ENCODE data around the gene DNAH17.

DNAH17 gene

DNA sequence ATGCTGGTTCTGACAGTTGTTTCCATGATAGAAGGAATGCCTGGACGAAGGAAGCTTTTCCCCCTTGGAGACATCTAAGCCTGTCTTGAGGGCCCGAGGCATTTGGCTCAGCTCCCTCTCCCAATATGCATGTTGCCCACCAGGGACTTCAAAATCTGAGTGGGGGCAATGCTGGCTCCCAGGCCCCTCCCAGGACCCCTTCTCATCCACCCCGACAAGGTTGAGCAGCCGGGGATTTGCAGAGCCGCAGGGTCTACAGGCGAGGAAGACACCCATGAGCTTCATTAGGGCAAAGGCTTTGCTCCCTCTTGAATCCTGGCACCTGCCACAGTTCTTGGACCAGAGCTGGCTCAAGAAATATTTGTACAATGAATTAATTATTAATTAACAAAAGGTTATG lies 25.1 kb upstream of the DNAH17 start:
- DNase-seq (ENCODE audit: low read depth), result no peak

DNA sequence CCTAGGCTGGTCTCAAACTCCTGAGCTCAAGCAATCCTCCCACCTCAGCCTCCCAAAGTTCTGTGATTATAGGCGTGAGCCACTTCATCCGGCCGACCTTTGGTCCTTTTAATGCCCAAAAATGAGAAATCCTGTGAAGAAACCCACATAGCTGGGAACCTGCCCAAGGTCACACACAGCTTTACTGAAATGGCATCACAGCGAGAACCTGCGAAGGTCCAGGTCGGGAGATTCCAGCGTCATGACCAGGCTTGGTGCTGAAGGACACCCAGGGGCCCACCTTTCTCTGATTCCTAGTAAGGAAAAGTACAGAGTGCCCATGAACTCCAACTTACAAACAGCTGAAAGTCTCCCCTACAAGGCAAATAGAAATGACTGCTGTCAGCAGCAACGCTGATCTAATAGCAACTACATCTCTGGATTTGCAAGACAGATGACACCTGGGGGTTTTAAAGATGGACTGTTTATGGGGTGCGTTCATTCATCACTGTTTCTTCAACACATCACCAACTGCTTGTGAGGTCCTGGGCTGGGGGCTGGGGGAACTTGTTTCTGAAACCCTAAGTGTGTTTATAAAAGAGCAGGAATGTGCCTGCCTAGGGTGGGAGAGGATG lies 24.5 kb upstream of the DNAH17 start:
- DNase-seq (ENCODE audit: low read depth), result no peak

DNA sequence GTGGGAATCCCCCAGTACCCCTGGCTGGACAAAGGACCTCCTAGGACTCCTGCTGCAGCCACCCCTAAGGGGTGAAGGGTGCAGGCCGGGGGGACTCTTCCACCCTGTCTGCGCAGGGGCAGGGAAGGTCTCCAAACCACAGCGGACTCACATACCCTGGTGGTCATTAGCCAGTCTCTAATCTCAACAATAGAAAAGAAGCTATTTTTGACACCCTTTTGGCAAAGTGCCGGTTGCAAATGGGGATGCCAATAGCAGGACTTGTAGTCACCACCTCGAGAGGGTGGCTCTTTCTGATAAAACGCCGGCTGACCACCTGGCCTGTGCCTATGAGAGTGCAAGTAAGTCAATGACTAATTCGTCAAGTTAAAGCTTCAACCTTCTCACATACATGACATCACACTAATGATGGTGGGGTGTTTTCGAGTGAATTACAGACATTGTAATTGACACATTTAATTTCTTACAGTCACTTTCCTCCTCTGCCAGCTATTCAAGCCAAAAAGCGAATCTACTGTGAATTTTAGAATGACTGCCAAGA lies 23.1 kb upstream of the DNAH17 start:
- DNase-seq (ENCODE audit: low read depth), result no peak

- DNase-seq (ENCODE audit: low read depth), result no peak
Measured at GRCh38 chr17:78599419-78599818, 22.2 kb upstream of the DNAH17 start.

GRCh38 chr17:78598013-78598471 lies 20.8 kb upstream of the DNAH17 start:
- DNase-seq (ENCODE audit: low read depth), result no peak

GRCh38 chr17:78596871-78597764 lies 19.9 kb upstream of the DNAH17 start:
- DNase-seq (ENCODE audit: low read depth), result no peak

DNA sequence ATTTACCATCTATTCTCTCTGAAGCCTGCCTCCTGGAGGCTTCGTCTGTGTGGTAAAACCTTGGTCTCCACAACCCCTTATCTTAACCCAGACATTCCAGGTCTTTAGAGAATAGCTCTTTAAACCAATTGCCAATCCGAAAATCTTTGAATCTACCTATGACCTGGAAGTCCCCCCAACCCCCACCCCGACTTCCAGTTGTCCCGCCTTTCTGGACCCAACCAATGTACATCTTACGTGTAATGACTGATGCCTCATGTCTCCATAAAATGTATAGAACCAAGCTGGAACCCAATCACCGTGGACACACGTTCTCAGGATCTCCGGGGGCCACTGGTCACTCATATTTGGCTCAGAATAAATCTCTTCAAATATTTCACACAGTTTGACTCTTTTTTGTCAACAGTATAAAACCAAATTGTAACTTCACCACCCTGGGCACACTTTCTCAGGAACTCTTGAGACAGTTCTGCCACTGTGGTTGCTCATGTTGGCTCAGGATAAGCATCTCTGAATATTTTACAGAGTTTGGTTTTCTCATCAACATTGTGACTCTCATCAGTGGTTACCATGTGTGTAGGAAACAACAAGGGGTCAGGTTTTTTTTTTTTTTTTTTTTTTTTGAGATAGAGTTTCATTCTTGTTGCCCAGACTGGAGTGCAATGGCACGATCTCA lies 18.1 kb upstream of the DNAH17 start:
- DNase-seq (ENCODE audit: low read depth), result no peak

DNA sequence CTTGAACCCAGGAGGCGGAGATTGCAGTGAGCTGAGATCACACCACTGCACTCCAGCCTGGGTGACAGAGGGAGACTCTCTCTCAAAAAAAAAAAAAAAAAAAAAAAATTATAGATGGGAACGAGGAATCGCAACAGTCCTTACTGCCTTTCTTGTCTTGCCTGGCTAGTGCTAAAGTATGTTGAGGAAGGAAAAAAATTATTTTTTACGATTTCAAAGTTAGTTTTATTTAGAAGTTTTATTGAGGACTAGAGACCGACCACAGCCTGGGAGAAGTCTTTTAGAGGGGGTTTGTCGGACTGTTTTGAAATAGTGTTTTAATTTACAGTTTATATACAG lies 15.8 kb upstream of the DNAH17 start:
- no peak for DNase-seq (ENCODE audit: low read depth)

GRCh38 chr17:78591263-78591671 lies 14.1 kb upstream of the DNAH17 start:
- no peak for DNase-seq (ENCODE audit: low read depth)

- no peak for DNase-seq (ENCODE audit: low read depth)
Measured at GRCh38 chr17:78589885-78590284, 12.7 kb upstream of the DNAH17 start.

- DNase-seq (ENCODE audit: low read depth), result no peak
Measured at GRCh38 chr17:78589031-78589675, 12.0 kb upstream of the DNAH17 start.

GRCh38 chr17:78588258-78589030 lies 11.2 kb upstream of the DNAH17 start:
- no peak for DNase-seq (ENCODE audit: low read depth)

GRCh38 chr17:78585006-78585630 lies 7.9 kb upstream of the DNAH17 start:
- DNase-seq (ENCODE audit: low read depth), result no peak

DNA sequence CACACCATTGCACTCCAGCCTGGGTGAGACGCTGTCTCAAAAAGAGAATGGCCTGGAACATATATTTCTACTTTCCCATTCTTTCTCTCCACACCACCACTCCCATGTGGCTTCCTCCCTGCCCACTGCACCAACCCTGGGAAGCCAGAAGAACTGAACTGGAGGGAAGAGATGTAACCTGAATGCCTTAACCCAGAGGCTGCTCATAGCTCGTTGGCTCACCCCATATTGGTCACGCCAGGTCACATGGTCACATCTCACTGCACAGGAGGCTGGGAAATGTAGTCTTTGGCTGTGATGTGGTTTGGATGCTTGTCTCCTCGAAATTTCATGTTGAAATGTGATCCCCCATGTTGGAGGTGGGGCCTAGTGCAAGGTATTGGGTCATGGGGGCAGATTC lies 5.9 kb upstream of the DNAH17 start:
- DNase-seq (ENCODE audit: low read depth), result no peak

DNA sequence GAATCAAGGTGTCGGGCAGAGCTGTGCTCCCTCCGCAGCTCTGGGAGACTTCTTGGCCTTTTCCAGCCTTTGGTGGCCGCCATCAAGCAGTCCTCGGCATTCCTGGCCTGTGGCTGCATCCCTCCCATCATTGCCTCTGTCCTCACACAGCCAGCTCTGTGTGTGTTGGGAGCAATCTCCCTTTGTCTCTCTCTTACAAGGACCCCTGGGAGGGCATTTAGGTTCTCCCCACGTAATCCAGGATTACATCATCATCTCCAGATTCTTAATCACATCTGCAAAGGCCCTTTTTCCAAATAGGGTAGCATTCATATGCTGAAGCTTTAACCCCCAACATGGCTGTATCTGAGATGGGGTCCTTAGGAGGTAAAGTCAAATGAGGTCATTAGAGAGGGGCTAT lies 4.1 kb upstream of the DNAH17 start:
- DNase-seq (ENCODE audit: low read depth), result no peak

DNA sequence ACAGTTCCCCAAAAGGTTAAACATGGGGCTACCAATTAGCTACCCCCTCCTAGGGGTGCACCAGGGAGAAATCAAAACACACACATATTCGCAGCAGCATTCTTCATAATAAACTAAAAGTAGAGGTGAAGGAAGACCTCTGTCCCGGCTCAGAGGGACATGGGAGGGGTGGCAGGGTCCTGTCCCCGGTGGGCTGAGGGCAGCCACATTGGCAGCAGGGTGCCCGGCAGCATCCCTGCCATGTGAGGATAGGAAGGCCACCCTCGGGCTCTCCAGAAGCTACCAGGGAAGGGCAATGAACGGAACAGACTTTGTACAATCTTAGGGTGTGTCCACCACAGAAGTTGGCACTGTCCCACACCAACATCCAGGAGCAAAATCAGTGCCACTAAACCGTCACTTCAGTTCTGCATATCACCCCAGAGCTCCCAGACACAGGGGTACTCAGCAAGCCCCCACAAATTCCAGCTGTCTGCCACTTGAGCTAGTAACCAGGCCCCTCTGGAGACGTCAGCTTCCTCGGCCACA lies 3.1 kb upstream of the DNAH17 start:
- DNase-seq (ENCODE audit: low read depth), result no peak

DNA sequence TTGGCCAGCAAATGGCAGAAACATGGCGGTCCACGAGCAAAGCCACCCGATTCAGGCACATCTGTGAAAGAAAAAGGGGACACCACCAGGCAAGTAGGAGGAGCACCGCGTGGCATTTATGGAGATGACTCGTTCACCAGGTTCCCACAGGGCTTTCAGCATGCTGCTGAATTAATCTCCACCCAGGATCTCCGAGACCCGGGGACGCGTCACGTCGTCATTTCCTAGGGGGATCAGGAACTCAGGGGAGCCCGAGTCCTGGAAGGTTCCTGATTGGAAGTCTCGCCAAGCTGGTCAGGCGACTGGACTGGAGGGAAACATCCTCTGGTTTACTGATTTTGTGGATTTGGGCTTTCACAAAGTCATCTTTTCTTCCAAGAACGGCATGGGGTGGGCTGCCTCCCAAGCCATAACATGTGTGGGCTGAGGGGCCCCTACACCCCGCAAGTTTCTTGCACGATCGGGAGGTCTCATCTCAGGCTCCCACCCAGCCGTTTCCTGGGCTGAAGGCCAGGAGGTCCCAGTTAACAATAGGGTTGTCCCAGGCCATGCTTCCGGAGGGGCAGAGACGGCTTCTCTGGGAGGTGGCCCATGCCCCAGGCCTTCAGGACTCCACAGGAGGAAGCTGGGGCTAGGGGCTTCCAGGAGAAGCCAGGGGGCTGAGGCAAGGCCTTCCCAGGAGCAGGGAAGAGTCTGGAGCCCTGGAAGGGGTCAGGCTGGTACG lies 645 bp downstream of the DNAH17 start:
- DNase-seq (ENCODE audit: low read depth), result no peak

GRCh38 chr17:78575899-78576298 lies 1.3 kb downstream of the DNAH17 start:
- no peak for DNase-seq (ENCODE audit: low read depth)

DNA sequence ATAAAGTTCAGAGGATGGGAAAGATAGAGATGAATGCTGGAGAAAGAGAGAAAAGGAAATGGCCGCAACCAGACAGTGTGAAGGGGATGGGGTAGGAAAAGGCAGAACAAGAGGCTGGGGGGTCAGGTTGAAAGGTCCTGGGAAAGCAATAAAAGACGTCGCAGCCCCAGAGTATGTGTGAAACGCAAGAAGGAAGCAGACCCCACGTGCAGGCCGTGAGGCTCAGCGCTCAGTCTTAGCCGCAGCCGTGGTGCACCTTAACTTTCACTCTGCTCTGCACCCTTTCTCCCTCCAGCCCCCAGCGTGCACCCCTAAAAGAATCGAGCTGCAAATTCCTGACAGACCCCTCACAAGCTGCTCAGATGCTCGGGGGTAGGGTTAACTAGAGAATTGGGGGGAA lies 1.9 kb downstream of the DNAH17 start:
- no peak for DNase-seq (ENCODE audit: low read depth)

DNA sequence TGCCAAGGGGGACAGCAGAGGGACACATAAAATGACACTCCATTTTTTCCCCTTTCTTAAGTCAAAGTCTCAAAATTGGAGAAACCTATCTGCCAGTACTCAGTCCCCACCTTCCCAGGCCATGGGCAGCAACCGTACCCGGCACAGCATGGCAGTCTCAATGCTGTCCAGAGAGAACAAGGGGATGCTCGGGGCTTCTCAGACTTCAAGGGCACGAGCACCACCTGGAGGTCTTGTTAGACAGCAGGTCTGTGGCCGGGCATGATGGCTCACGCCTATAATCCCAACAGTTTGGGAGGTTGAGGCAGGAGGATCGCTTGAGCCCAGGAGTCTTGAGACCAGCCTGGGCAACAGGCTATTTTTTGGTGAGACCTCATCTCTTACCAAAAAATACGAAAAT lies 3.2 kb downstream of the DNAH17 start:
- no peak for DNase-seq (ENCODE audit: low read depth)

All from activated gamma-delta T cell treated with anti-CD3 and anti-CD28 coated beads, Interleukin-2, amount 50 U/mL, for 16 hours (primary cell).